WTC11 (cell line): ENCODE measurements around the gene MT1M. TPM values are rescaled to one million over a fixed set of nuclear protein-coding genes. Genes with fewer than 3 reads are reported as not detected.

Experiments
- ATAC-seq: fragments of 200-7000 bp; cut with Tn5 transposase; 2 replicates; pipeline ENCODE4 v1.10.0; 2021; ENCODE audit warnings: mild to moderate bottlenecking, moderate library complexity
- CTCF ChIA-PET: fragments of 300-600 bp; sonication (Branson Sonifier 250); formaldehyde crosslinking; loops from one replicate; lab custom pipeline; 2021; ENCODE audit warnings: antibody characterized with exemption; lab: Charles Lee
- POLR2A ChIA-PET: fragments of 350-600 bp; sonication (Branson Sonifier 250); formaldehyde crosslinking; loops from one replicate; lab custom pipeline; 2021; ENCODE audit warnings: antibody characterized with exemption; lab: Charles Lee
- DNase-seq: peaks from one replicate; pipeline ENCODE4 v3.0.0; 2021; ENCODE audit warnings: low spot score
- H3K27ac Mint-ChIP-seq: 2 replicates; pipeline ENCODE4 v1.8.0; 2021; ENCODE audit warnings: mixed read lengths
- H3K27me3 Mint-ChIP-seq: 2 replicates; pipeline ENCODE4 v1.8.0; 2021; ENCODE audit warnings: low read depth, mild to moderate bottlenecking, moderate library complexity, mixed read lengths
- H3K36me3 Mint-ChIP-seq: 2 replicates; pipeline ENCODE4 v1.8.0; 2021; ENCODE audit warnings: mixed read lengths
- H3K4me1 Mint-ChIP-seq: 2 replicates; pipeline ENCODE4 v1.8.0; 2022; ENCODE audit warnings: mixed read lengths
- H3K4me3 Mint-ChIP-seq: 2 replicates; pipeline ENCODE4 v1.8.0; 2021; ENCODE audit warnings: mild to moderate bottlenecking, moderate library complexity, mixed read lengths
- H3K9me3 Mint-ChIP-seq: 2 replicates; pipeline ENCODE4 v1.8.0; 2021; ENCODE audit warnings: mixed read lengths
- AFF4 ChIP-seq: sonication (generic); formaldehyde crosslinking; IDR thresholded peaks from 2 replicates; pipeline ENCODE4 v1.8.1; 2023; ENCODE audit warnings: mild to moderate bottlenecking, missing genetic modification reagents, borderline replicate concordance
- ARID4B ChIP-seq: sonication (generic); formaldehyde crosslinking; IDR thresholded peaks from 2 replicates; pipeline ENCODE4 v1.8.0; 2023; ENCODE audit warnings: missing genetic modification reagents, mild to moderate bottlenecking, borderline replicate concordance
- ATF2 ChIP-seq: sonication (generic); formaldehyde crosslinking; IDR thresholded peaks from 2 replicates; pipeline ENCODE4 v1.8.1; 2022; ENCODE audit warnings: low read depth, missing genetic modification reagents, borderline replicate concordance
- CBFB ChIP-seq: sonication (generic); formaldehyde crosslinking; IDR thresholded peaks from 2 replicates; pipeline ENCODE4 v1.8.1; 2022; ENCODE audit warnings: mild to moderate bottlenecking, low read depth, missing genetic modification reagents
- ELF4 ChIP-seq: sonication (generic); formaldehyde crosslinking; IDR thresholded peaks from 2 replicates; pipeline ENCODE4 v1.8.1; 2022; ENCODE audit warnings: low read depth, mild to moderate bottlenecking, moderate library complexity, missing genetic modification reagents
- EMX1 ChIP-seq: fragments of 250-450 bp; sonication (Bioruptor Pico); IDR thresholded peaks from 2 replicates; pipeline ENCODE4 v1.8.0; 2021; ENCODE audit warnings: mild to moderate bottlenecking
- FOXP1 ChIP-seq: sonication (generic); formaldehyde crosslinking; IDR thresholded peaks from 2 replicates; pipeline ENCODE4 v1.8.0; 2022; ENCODE audit warnings: missing genetic modification reagents, mild to moderate bottlenecking, moderate library complexity, borderline replicate concordance
- GRHL2 ChIP-seq: fragments of 250-450 bp; sonication (Bioruptor Pico); IDR thresholded peaks from 2 replicates; pipeline ENCODE4 v1.8.0; 2022; ENCODE audit warnings: mild to moderate bottlenecking, moderate library complexity; ENCODE audit not compliant: insufficient replicate concordance, severe bottlenecking
- IRF2 ChIP-seq: sonication (generic); formaldehyde crosslinking; IDR thresholded peaks from 2 replicates; pipeline ENCODE4 v1.8.0; 2022; ENCODE audit warnings: low read depth, missing genetic modification reagents, borderline replicate concordance
- JAZF1 ChIP-seq: fragments of 250-450 bp; sonication (Bioruptor Pico); IDR thresholded peaks from 2 replicates; pipeline ENCODE4 v1.9.0; 2021; ENCODE audit warnings: moderate library complexity, mild to moderate bottlenecking, inconsistent platforms
- JUN ChIP-seq: sonication (generic); formaldehyde crosslinking; IDR thresholded peaks from 2 replicates; pipeline ENCODE4 v1.8.0; 2023; ENCODE audit warnings: mild to moderate bottlenecking, missing genetic modification reagents
- KAT7 ChIP-seq: sonication (generic); formaldehyde crosslinking; IDR thresholded peaks from 2 replicates; pipeline ENCODE4 v1.8.1; 2023; ENCODE audit warnings: missing genetic modification reagents, mild to moderate bottlenecking, borderline replicate concordance
- MXD4 ChIP-seq: fragments of 250-450 bp; sonication (Bioruptor Pico); IDR thresholded peaks from 2 replicates; pipeline ENCODE4 v1.8.0; 2021; ENCODE audit warnings: mild to moderate bottlenecking, moderate library complexity, borderline replicate concordance
- NFATC4 ChIP-seq: fragments of 250-450 bp; sonication (Bioruptor Pico); IDR thresholded peaks from 2 replicates; pipeline ENCODE4 v1.9.0; 2021; ENCODE audit warnings: mild to moderate bottlenecking
- SMAD3 ChIP-seq: sonication (generic); formaldehyde crosslinking; IDR thresholded peaks from 2 replicates; pipeline ENCODE4 v1.8.0; 2022; ENCODE audit warnings: missing genetic modification reagents, mild to moderate bottlenecking, borderline replicate concordance
- TEAD1 ChIP-seq: sonication (generic); formaldehyde crosslinking; IDR thresholded peaks from 2 replicates; pipeline ENCODE4 v1.8.0; 2022; ENCODE audit warnings: mild to moderate bottlenecking, missing genetic modification reagents
- USF1 ChIP-seq: sonication (generic); formaldehyde crosslinking; IDR thresholded peaks from 2 replicates; pipeline ENCODE4 v1.8.0; 2022; ENCODE audit warnings: mild to moderate bottlenecking, missing genetic modification reagents
- ZBTB43 ChIP-seq: sonication (generic); formaldehyde crosslinking; IDR thresholded peaks from 2 replicates; pipeline ENCODE4 v1.8.1; 2023; ENCODE audit warnings: mild to moderate bottlenecking, missing genetic modification reagents
- ZNF121 ChIP-seq: sonication (generic); formaldehyde crosslinking; IDR thresholded peaks from 2 replicates; pipeline ENCODE4 v1.8.0; 2023; ENCODE audit warnings: missing genetic modification reagents
- ZNF263 ChIP-seq: sonication (generic); formaldehyde crosslinking; IDR thresholded peaks from 2 replicates; pipeline ENCODE4 v1.8.1; 2022; ENCODE audit warnings: low read depth, mild to moderate bottlenecking, moderate library complexity, missing genetic modification reagents
- ZNF281 ChIP-seq: sonication (generic); formaldehyde crosslinking; IDR thresholded peaks from 2 replicates; pipeline ENCODE4 v1.8.0; 2023; ENCODE audit warnings: mild to moderate bottlenecking, missing genetic modification reagents
- ZNF317 ChIP-seq: sonication (generic); formaldehyde crosslinking; IDR thresholded peaks from 2 replicates; pipeline ENCODE4 v1.8.1; 2023; ENCODE audit warnings: low read depth, mild to moderate bottlenecking, moderate library complexity, missing genetic modification reagents, borderline replicate concordance
- total RNA-seq: library from RNA; stranded (reverse); gene quantifications from 3 replicates; pipeline ENCODE4 v1.2.3, GENCODE V29; 2021

The MT1M gene
- total RNA-seq, 1 experiment from 2014 or later, result 4.7 TPM

- ATAC-seq, result peak; percentile 89
- peak; percentile 85 for DNase-seq
- Mint-ChIP-seq H3K4me3 (peak within 1 kb of the TSS; percentile 88), H3K36me3 (peaks cover 30% of the 10 kb centered on the region), H3K27me3 (peaks cover 17% of the 10 kb centered on the region), H3K4me1 (peaks cover 42% of the 10 kb centered on the region), H3K9me3 (peaks cover 11% of the 10 kb centered on the region), H3K27ac (peak within 1 kb of the TSS; percentile 75)
- CTCF ChIA-PET, result interaction anchor here (0.6 to 2.5 kb wide), 3 partner anchors 19 to 645 kb away, joined by 3 to 26 read pairs (median 4); no protein-coding TSS in a partner anchor
- POLR2A ChIA-PET, result interaction anchor here (0.7 to 4.4 kb wide), 7 partner anchors 14 to 74 kb away, joined by 4 to 44 read pairs (median 6); partner anchors contain the start of genes MT1E, MT1F, MT1G and MT1H
- no peak for TF ChIP-seq KAT7
- peak; percentile 34; the same call in 1 of the 2 replicates for TF ChIP-seq USF1 (CRISPR knock-in tag)
- TF ChIP-seq ARID4B, result 0 out of 2 replicates have a peak, but pooled peaks have one; percentile 25
- no peak for TF ChIP-seq TEAD1 (CRISPR knock-in tag)
- TF ChIP-seq FOXP1, result no peak
- TF ChIP-seq MXD4 (CRISPR knock-in tag), result no peak
- peak; percentile 35; the same call in 1 of the 2 replicates for TF ChIP-seq CBFB
- no peak for TF ChIP-seq ZNF263 (CRISPR knock-in tag)
- TF ChIP-seq NFATC4, result no peak
- TF ChIP-seq ZNF317 (CRISPR knock-in tag), result no peak
- no peak for TF ChIP-seq ZNF281 (CRISPR knock-in tag)
- no peak for TF ChIP-seq ATF2 (CRISPR knock-in tag)
- no peak for TF ChIP-seq SMAD3 (CRISPR knock-in tag)
- TF ChIP-seq ELF4 (CRISPR knock-in tag), result no peak
- no peak for TF ChIP-seq ZNF121
- no peak; the same call in 1 of the 2 replicates for TF ChIP-seq JUN (CRISPR knock-in tag)
- no peak; the same call in 1 of the 2 replicates for TF ChIP-seq AFF4
- no peak for TF ChIP-seq ZBTB43 (CRISPR knock-in tag)
- TF ChIP-seq GRHL2 (CRISPR knock-in tag), result no peak
- TF ChIP-seq EMX1, result no peak
- no peak for TF ChIP-seq IRF2 (CRISPR knock-in tag)
- TF ChIP-seq JAZF1 (CRISPR knock-in tag), result no peak
Observed at GRCh38 chr16:56681939-56682702, 49.7 kb downstream of the MT1M start, which contains the start of gene MT1X. Gene MT1X, plus strand, starts transcription at chr16:56682470. Its CDS starts 71 bp downstream, at chr16:56682541.
